Tibial nerve (tissue), 4 donors: Measurements from ENCODE around the gene LDAH.

Experiments
- EP300 ChIP-seq, 2 donors: sonication (generic); formaldehyde crosslinking; IDR thresholded peaks; one replicate each; pipeline ENCODE4 v1.6.1; 2017; ENCODE audit warnings: antibody characterized with exemption in 2 of 2, mild to moderate bottlenecking in 1 of 2
- TF ChIP-seq, protein P1 (sequence below), 5 experiments: fragments of 200-600 bp in 3 of 5; fragments of 450-650 bp in 2 of 5; sonication (generic) in 3 of 5; IDR thresholded peaks; one replicate each; pipeline ENCODE4 v1.5.1; 2016 to 2019; ENCODE audit warnings: antibody characterized with exemption in 5 of 5, mild to moderate bottlenecking in 3 of 5, moderate library complexity in 2 of 5

DNA sequence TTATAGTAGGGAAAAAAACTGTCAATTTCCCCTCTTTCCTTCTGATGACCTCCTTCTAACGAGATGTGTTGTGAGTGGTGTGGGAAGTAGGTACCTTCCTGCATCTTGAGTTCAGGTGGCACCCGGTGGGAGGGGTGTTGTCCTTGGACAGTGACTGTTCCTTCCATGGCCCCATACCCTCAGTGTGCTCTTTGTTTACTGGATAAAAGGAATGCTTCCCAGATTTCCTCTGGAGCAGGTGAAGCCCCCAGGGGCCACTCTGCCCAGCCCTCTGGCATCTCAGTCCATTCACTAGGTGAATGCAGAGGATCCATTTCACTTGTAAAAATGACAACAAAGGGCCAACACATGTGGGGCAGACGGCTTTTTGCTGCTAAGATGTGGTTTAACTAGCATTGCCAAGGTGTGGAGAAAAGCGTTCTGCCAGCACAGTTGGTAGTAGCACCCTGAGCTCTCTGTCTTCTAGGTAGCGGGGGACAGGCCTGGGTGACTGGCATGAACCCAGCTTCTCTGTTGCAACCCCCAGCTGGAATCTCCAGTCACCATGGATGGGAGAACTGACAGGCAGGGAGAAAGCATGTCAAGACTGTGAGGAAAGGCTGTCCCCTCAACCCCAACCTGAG, 149.1 kb downstream of the LDAH start:
- TF ChIP-seq, protein P1, sequence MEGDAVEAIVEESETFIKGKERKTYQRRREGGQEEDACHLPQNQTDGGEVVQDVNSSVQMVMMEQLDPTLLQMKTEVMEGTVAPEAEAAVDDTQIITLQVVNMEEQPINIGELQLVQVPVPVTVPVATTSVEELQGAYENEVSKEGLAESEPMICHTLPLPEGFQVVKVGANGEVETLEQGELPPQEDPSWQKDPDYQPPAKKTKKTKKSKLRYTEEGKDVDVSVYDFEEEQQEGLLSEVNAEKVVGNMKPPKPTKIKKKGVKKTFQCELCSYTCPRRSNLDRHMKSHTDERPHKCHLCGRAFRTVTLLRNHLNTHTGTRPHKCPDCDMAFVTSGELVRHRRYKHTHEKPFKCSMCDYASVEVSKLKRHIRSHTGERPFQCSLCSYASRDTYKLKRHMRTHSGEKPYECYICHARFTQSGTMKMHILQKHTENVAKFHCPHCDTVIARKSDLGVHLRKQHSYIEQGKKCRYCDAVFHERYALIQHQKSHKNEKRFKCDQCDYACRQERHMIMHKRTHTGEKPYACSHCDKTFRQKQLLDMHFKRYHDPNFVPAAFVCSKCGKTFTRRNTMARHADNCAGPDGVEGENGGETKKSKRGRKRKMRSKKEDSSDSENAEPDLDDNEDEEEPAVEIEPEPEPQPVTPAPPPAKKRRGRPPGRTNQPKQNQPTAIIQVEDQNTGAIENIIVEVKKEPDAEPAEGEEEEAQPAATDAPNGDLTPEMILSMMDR (IDR thresholded peaks at IDR 0.05), result no peak
- no peak for TF ChIP-seq EP300 (IDR thresholded peaks at IDR 0.05)
